Caco-2 (cell line): Measurements from ENCODE around the gene OSTC. TPM values are rescaled to one million over a fixed set of nuclear protein-coding genes. Genes with fewer than 3 reads are reported as not detected.

Source experiments
- BruUV-seq: library from RNA; stranded (reverse); fragments of 400-500 nt; replicated peaks from 2 replicates; lab custom pipeline; 2021; lab: Mats Ljungman, UMichigan
- CTCF ChIA-PET: fragments of 300-600 bp; sonication (Branson Sonifier 250); formaldehyde crosslinking; loops from one replicate; lab custom pipeline; 2022; ENCODE audit warnings: antibody characterized with exemption; lab: Charles Lee
- POLR2A ChIA-PET: fragments of 300-600 bp; sonication (Branson Sonifier 250); formaldehyde crosslinking; loops from one replicate; lab custom pipeline; 2022; ENCODE audit warnings: antibody characterized with exemption; lab: Charles Lee
- DNase-seq, 2 experiments: peaks; one replicate each; pipeline versions ENCODE4 v3.0.0 to v3.0.0-alpha.2; 2020 to 2022
- H3K27me3 ChIP-seq: replicated peaks from 2 replicates; pipeline ENCODE4 v1.6.0; 2011; ENCODE audit warnings: low read length; ENCODE audit not compliant: control insufficient read depth, insufficient read depth
- H3K36me3 ChIP-seq: 2 replicates; pipeline ENCODE4 v1.5.1; 2011; ENCODE audit warnings: low read length; ENCODE audit not compliant: control insufficient read depth, insufficient read depth
- H3K4me1 ChIP-seq: fragments of 250-450 bp; sonication (Bioruptor Pico); 2 replicates; pipeline ENCODE4 v1.5.1; 2020; ENCODE audit warnings: mild to moderate bottlenecking
- H3K4me3 ChIP-seq: 2 replicates; pipeline ENCODE4 v1.5.1; 2011; ENCODE audit warnings: low read depth, mild to moderate bottlenecking, control low read depth, low read length
- H3K9me3 ChIP-seq: fragments of 250-450 bp; sonication (Bioruptor Pico); 2 replicates; pipeline ENCODE4 v1.5.1; 2020; ENCODE audit warnings: mild to moderate bottlenecking, moderate library complexity
- H3K27ac Mint-ChIP-seq: one replicate; pipeline ENCODE4 v1.8.0; 2022; ENCODE audit warnings: mixed read lengths; ENCODE audit not compliant: unreplicated experiment
- H3K27me3 Mint-ChIP-seq: one replicate; pipeline ENCODE4 v1.8.0; 2022; ENCODE audit warnings: mixed read lengths; ENCODE audit not compliant: insufficient read depth, unreplicated experiment
- H3K36me3 Mint-ChIP-seq: one replicate; pipeline ENCODE4 v1.8.0; 2022; ENCODE audit warnings: mild to moderate bottlenecking, mixed read lengths; ENCODE audit not compliant: insufficient read depth, unreplicated experiment
- H3K4me1 Mint-ChIP-seq: one replicate; pipeline ENCODE4 v1.8.0; 2022; ENCODE audit warnings: low read depth, mixed read lengths; ENCODE audit not compliant: unreplicated experiment
- H3K4me3 Mint-ChIP-seq: one replicate; pipeline ENCODE4 v1.8.0; 2022; ENCODE audit warnings: mild to moderate bottlenecking, moderate library complexity, mixed read lengths; ENCODE audit not compliant: unreplicated experiment
- H3K9me3 Mint-ChIP-seq: one replicate; pipeline ENCODE4 v1.8.0; 2022; ENCODE audit warnings: mixed read lengths; ENCODE audit not compliant: unreplicated experiment
- intact Hi-C: fragments of 100-400 bp; cut with micrococcal nuclease; formaldehyde crosslinking; loops from one replicate; pipeline ENCODE4 v1.10.0; 2022; ENCODE audit not compliant: unreplicated experiment
- total RNA-seq: library from RNA; stranded (reverse); gene quantifications from 2 replicates; pipeline ENCODE4 v1.2.3, GENCODE V29; 2022
- TF ChIP-seq, protein P1 (sequence below), 2 experiments: fragments of 200-600 bp in 1 of 2; IDR thresholded peaks; 1 replicate in 1 of 2; 2 replicates in 1 of 2; pipeline versions ENCODE4 v1.5.1 to v1.8.0; 2011 to 2022; ENCODE audit warnings: antibody characterized with exemption in 1 of 2, control low read depth in 1 of 2, inconsistent platforms in 1 of 2, low read depth in 1 of 2, low read length in 1 of 2, mild to moderate bottlenecking in 1 of 2, moderate library complexity in 1 of 2; ENCODE audit not compliant: insufficient read depth in 1 of 2, severe bottlenecking in 1 of 2, unreplicated experiment in 1 of 2

OSTC gene
- total RNA-seq, 1 experiment from 2014 or later = 126 TPM

DNA sequence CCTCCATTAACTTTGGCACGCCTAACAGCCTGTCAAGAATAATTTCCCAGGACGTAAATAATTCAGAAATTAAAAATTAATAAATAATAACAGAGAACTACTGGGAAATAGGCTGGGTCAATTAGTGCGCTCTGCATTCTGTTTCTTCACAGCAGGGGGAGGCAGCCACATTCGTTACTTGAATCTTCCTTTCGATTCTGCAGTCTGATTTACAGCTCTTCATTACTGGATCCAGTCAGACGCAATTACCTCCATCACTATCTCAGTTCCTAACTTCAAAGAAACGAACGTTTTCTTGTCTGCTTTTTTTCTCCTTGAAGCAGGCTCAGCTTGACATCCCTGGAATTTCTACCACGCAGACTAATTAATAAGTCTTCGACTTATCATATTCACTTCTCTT, 39.0 kb upstream of the OSTC start:
- Mint-ChIP-seq H3K4me3 (no peak overlapping the region), H3K4me1 (no peaks in the 10 kb centered on the region), H3K27ac (no peak overlapping the region), H3K27me3 (no peaks in the 10 kb centered on the region), H3K9me3 (peaks cover 17% of the 10 kb centered on the region), H3K36me3 (no peaks in the 10 kb centered on the region)
- TF ChIP-seq, protein P1, sequence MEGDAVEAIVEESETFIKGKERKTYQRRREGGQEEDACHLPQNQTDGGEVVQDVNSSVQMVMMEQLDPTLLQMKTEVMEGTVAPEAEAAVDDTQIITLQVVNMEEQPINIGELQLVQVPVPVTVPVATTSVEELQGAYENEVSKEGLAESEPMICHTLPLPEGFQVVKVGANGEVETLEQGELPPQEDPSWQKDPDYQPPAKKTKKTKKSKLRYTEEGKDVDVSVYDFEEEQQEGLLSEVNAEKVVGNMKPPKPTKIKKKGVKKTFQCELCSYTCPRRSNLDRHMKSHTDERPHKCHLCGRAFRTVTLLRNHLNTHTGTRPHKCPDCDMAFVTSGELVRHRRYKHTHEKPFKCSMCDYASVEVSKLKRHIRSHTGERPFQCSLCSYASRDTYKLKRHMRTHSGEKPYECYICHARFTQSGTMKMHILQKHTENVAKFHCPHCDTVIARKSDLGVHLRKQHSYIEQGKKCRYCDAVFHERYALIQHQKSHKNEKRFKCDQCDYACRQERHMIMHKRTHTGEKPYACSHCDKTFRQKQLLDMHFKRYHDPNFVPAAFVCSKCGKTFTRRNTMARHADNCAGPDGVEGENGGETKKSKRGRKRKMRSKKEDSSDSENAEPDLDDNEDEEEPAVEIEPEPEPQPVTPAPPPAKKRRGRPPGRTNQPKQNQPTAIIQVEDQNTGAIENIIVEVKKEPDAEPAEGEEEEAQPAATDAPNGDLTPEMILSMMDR (IDR thresholded peaks at IDR 0.05; ENCODE audit: insufficient read depth in 1 of 2, low read depth in 1 of 2, low read length in 1 of 2, severe bottlenecking in 1 of 2, unreplicated experiment in 1 of 2) = no peak
- DNase-seq = no peak
- H3K4me1 ChIP-seq = no peaks in the 10 kb centered on the region
- ChIA-PET POLR2A (no interaction called here), CTCF (no interaction called here)
- no peaks in the 10 kb centered on the region for H3K27me3 ChIP-seq
- H3K9me3 ChIP-seq = no peaks in the 10 kb centered on the region; the same call in 1 of the 2 replicates
- no peak overlapping the region for H3K4me3 ChIP-seq
- H3K36me3 ChIP-seq = no peaks in the 10 kb centered on the region
- BruUV-seq = no TSS peak
- intact Hi-C loops = no loop called here

GRCh38 chr4:108612365-108612764, 38.0 kb upstream of the OSTC start:
- H3K27ac Mint-ChIP-seq = no peak overlapping the region
- no TSS peak for BruUV-seq
- H3K4me1 ChIP-seq = no peaks in the 10 kb centered on the region
- POLR2A ChIA-PET = no interaction called here
- H3K4me3 Mint-ChIP-seq = no peak overlapping the region
- H3K9me3 ChIP-seq = no peaks in the 10 kb centered on the region; the same call in 1 of the 2 replicates
- H3K27me3 Mint-ChIP-seq = no peaks in the 10 kb centered on the region
- no peaks in the 10 kb centered on the region for H3K36me3 Mint-ChIP-seq
- no peak for DNase-seq
- TF ChIP-seq, protein P1 (IDR thresholded peaks at IDR 0.05; ENCODE audit: insufficient read depth in 1 of 2, low read depth in 1 of 2, low read length in 1 of 2, severe bottlenecking in 1 of 2, unreplicated experiment in 1 of 2) = no peak
- H3K9me3 Mint-ChIP-seq = peaks cover 17% of the 10 kb centered on the region
- no peaks in the 10 kb centered on the region for H3K27me3 ChIP-seq
- no peaks in the 10 kb centered on the region for H3K36me3 ChIP-seq
- intact Hi-C loops = no loop called here
- H3K4me1 Mint-ChIP-seq = no peaks in the 10 kb centered on the region
- H3K4me3 ChIP-seq = no peak overlapping the region
- CTCF ChIA-PET = no interaction called here

DNA sequence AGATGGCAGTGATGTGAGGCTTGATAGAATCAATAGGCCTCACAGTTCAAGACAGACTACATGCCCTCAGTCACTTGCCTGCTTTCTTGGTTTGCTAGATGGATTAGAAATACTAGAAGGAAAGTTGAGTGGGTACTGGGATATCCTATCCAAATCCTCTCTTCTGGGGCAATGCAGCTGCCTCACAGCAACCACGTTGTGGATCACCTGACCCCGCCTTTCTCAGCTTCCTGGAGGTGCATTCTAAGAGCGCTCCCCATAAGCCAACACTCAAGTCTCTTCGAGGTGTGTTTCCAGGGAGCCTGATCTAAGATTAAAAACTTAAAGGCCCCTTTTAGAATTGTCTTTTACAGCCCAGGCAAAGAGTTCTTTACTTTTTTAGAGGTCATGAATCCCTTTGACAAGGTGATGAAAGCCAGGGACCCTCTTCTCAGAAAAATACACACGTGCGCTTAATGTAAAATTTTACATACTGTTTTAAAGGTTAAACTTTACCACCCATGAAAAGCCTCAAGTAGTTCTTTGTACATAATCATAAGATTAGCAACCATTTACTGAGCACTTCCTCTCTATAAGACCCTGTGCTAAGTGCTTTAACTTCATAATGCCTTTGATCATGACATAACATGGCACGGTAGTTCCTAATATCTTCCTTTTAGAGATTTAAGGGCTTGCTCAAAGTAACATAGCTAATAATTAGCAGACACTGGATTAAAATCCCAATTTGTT, 30.9 kb upstream of the OSTC start:
- TF ChIP-seq, protein P1 (IDR thresholded peaks at IDR 0.05; ENCODE audit: insufficient read depth in 1 of 2, low read depth in 1 of 2, low read length in 1 of 2, severe bottlenecking in 1 of 2, unreplicated experiment in 1 of 2) = no peak
- H3K9me3 Mint-ChIP-seq = peaks cover 16% of the 10 kb centered on the region
- intact Hi-C loops = loop anchor here (1.0 to 2.0 kb wide), 2 partner anchors 29 to 31 kb away; partner anchors contain the start of gene OSTC
- no peak for DNase-seq
- H3K4me1 ChIP-seq = peaks cover 13% of the 10 kb centered on the region
- H3K27me3 ChIP-seq = no peaks in the 10 kb centered on the region
- ChIA-PET POLR2A (interaction anchor here (0.6 to 1.1 kb wide), 3 partner anchors 11 to 1725 kb away, joined by 3 to 4 read pairs (median 4); no protein-coding TSS in a partner anchor), CTCF (interaction anchor here (0.6 kb wide), 1 partner anchor 451 kb away, joined by 5 read pairs; the partner anchor contains the start of gene LEF1)
- H3K9me3 ChIP-seq = no peaks in the 10 kb centered on the region; the same call in 1 of the 2 replicates
- H3K27me3 Mint-ChIP-seq = no peaks in the 10 kb centered on the region
- H3K4me1 Mint-ChIP-seq = peaks cover 15% of the 10 kb centered on the region
- H3K27ac Mint-ChIP-seq = peak overlapping the region; percentile 99
- H3K4me3 Mint-ChIP-seq = peak overlapping the region; percentile 96
- peaks cover 3% of the 10 kb centered on the region for H3K36me3 ChIP-seq
- BruUV-seq = TSS peak; percentile 90
- H3K36me3 Mint-ChIP-seq = peaks cover 44% of the 10 kb centered on the region
- H3K4me3 ChIP-seq = peak overlapping the region; percentile 82
